IPS-NIHi7 (cell line): ENCODE results near the gene MAOA.
A peak's percentile ranks its signal among the peaks of the same experiment; 100 is the strongest.
"Not testable (repeated sequence)": the region's sequence is repeated elsewhere in the genome, so short reads cannot be mapped to it uniquely, and the experiment has no call there.

Source experiments
- DNase-seq: peaks from one replicate; pipeline ENCODE4 v3.0.0; 2012; ENCODE audit warnings: mixed read lengths; ENCODE audit errors: extremely low spot score

The MAOA gene

DNA sequence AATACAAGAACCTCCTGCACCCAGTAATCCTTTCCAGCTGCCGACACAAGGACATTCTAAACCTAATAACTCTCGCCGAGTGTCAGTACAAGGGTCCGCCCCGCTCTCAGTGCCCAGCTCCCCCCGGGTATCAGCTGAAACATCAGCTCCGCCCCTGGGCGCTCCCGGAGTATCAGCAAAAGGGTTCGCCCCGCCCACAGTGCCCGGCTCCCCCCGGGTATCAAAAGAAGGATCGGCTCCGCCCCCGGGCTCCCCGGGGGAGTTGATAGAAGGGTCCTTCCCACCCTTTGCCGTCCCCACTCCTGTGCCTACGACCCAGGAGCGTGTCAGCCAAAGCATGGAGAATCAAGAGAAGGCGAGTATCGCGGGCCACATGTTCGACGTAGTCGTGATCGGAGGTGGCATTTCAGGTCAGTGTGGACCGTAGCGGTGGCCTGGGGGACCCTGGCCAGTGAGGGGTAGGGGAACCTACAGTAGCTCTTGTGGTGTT, at the start of gene MAOA:
Gene MAOA, plus strand, starts transcription at position 295 of the 490 bp plus-strand sequence. Its CDS starts 43 bp downstream, at position 338.
- DNase-seq = no peak

DNA sequence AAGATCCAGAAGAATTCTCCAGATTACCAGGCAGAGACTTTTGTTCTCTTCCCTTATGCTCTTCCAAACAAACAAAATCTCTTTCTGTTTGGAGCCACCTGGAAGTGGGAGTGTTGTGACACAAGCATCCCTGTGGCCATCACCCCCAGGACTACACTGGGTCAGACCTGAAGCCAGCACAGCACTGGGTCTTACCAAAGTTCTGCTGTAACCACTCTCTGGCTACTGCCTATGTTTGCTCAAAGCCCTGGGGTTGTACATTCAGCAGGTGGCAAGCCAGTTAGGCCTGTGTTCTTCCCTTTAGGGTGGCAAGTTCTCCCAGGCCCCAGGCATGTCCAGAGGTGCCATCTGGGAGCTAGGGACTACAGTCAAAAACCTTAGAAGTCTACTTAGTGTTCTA, 43.7 kb upstream of the MAOA start:
- no peak for DNase-seq

DNA sequence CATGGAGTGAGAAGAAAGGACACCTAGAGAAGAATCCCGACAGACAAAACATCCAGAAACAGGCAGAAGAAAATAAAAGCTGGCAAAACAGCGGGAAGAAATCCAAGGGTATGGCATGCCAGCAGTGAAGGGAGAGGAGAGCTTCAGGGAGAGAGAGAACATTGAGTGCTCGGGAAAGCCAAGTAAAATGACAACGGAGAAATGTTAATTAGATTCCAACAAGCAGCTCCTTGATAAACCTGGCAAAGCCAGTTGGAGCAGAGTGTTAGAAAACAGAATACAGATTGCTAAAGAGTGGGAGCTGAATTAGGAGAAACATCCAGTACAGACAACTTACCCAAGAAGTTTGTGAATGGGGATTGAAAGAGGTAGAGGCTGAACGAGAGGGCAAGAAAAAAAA, 40.4 kb upstream of the MAOA start:
- no peak for DNase-seq

DNA sequence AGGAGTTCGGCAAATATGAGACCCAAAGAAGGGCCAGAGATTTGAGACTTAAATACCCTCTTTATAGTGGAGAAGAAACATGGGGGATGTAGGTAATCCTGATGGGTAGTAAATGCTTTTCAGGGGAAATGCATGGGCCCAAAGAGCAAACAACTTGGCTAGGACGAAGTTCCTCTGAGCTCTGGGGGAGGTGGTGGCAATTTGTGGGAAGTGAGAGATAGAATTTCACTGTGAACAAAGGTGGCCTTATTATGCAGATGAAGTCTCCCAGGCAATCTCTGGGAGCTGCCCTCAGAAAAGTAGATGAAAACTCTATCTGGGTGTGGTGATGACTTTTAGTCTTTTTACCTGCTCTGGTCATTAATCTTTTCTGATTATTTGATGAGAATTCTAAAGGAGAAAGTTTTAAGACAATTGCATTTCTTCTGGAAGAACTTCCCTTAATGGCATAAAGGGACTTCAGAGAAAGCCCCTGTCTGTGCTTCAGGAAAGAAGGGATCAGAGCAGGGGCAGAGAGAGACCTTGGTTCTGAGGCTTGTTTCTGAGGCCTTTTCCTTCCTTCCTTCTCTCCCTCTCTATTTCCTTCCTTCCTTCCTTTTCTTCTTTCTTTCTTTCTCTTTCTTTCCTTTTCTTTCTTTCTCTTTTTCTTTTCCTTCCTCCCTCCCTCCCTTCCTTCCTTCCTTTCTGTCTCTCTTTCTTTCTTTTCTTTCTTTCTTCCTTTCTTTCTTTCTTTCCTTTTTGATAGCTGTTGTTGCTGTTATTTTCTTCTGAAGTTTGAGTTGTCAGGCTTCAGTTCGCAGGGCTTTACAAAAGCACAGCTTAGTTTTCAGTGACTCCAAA, 37.5 kb upstream of the MAOA start:
- DNase-seq = peak; percentile 57

DNA sequence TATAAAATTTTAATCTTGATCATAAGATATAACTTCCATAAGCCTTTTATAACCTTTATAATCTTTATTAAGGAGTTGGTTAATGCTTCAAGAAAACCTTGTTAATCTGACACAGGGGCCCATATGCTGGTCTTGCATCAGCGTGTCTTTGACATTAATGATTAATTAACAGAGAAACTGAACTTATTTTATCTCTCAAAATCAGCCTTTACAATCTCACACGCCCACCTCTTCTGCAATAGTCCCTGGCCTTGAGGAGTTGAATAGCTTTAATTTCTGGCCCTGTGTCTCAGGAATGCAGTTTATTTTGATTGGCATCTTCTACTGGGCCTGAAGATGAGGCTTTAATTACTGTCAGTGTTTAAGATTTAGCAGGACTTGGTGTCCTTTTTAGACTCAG, 36.2 kb upstream of the MAOA start:
- not testable (repeated sequence) for DNase-seq

DNA sequence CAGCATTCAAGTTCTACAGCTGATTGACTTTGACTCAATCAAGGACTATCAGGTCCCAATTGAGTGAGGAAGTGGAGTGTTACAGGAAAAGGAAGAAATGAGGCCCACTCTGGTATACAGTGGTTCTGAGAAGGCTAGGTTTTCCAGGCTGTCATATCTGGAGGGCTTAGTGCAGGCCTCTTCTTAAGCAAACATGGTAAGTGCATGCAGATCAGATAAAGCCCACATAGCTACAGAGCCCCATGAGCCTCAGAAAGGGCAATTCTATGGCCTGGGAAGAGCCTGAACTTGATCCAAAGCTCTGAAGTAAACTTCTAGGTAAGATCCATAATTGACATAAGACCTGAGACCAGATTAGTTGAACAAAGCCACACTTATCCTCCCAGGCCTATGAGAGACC, 29.0 kb upstream of the MAOA start:
- DNase-seq = no peak

DNA sequence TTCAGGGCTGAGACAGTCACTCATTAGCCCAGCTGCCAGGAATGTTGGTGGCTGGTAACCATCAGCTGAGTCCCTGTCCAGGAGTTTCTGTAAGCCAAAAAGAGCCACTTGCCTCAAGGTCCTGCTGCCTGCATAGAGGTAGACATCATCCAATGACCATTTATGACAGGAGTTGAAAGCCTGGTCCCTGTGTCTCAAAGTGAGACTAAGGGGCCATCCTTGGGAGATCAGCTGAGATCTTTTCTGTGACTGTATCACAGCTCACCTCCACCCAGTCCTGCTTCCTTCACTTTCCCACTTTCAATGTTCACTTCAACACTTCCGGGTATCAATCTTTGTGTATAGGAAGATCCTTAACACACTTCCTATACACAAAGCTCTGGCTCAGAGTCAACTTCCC, 28.4 kb upstream of the MAOA start:
- DNase-seq = no peak

DNA sequence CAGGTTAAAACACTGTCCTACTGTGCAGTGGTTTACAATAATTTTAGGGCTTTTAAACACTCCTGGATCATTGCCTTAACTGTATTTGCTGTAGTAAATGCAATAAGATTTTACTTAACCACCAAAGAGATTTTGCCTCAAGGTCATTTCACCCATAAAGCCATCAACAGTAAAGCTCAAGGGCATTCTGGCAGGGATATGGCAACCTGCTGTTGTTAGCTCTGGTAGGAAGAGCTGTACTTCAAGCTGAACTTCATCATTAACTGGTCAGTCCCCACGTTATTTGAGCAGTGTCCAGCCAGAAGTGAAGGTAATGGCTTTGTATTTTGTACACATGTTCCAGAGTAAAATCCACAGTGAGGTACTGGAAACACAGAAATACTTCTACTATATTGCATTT, 26.9 kb upstream of the MAOA start:
- no peak for DNase-seq

DNA sequence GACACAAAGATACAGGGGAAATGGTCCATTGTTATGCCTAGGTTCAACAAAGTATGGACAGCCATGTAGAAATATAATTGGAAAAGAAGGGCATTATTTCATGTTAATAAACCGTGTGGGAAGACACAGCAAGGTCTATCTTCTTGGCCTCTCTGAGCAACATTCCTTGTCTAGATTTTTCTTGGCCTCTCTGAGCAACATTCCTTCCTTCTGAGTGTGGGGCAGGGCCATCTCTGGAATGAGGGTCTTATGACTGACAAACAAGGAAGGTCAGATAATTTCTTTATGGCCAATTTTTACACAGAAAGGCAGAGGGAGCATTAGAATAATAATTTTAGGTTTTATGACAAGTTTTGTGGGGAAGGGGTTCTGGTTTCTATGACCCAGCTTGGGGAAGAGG, 24.3 kb upstream of the MAOA start:
- no peak for DNase-seq

DNA sequence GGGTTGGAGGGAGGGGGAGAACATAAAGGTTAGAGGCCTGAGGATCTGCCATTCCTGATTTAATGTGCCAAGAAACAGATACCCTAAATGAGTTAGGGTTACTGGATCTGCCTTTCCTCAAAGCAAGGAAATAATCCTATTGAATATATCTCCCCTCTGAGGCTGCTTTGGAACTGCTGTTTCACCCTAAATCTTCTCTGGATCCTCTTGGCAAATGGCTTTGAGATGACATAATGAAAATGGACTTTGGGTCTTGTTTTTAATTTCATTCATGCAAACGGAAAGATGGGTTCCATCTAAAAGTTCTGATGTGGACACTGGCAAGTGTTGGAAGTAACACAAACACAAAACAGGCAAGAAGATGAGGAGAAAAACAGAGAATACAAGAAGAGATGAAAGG, 23.0 kb upstream of the MAOA start:
- no peak for DNase-seq

DNA sequence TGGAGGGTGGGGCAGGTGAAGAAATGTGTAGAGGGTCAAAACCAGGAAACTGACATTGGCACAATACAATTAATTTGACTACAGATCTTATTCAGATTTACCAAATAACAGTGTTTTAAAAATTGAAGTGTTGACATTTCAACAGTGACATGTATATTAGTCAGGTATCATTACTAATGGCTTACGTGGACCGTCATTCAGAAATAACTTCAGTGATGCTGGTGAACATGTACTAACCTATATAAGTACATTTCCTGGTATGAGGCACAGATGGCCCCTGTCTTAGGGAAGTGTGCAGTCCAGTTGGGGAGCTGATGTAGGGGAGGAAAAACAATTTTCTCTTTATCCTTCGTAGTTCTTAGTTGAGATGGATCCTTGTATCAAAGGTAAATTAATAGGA, 22.3 kb upstream of the MAOA start:
- no peak for DNase-seq

DNA sequence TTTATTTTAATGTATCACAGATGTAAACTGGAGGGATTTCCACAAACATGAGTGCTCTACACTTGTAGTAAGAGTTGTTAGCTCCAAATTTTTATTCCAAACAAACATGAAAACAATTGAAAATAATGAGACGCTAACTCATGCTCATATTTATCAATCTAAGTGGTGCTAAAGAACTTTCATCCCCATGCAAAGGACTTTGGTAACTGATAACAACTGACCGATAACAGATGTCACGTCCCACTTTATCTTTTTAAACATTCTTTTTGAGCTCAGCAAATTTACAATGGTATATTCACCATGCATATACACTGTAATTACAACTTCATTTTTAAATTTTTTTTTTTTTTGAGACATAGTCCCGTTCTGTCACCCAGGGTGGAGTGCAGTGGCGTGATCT, 15.6 kb upstream of the MAOA start:
- no peak for DNase-seq

DNA sequence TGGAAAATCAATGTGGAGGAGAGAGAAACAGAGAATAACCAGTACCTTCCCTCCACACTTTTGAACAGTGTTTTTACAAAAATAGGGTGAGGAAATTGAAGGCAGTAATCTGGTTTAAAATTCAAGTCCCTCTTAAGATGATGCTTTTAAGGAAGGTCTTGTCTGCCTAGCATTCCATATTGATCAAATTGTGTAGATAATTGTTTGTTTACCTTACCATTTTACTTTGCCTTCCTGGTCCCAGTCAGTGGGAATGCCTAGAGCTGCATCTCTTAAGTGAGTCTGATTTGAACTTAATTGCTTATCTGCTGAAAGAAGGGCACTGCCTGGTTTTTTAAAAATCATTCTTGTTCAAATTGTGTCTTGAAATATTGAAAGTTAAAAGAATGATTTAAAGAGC, 14.4 kb upstream of the MAOA start:
- no peak for DNase-seq

DNA sequence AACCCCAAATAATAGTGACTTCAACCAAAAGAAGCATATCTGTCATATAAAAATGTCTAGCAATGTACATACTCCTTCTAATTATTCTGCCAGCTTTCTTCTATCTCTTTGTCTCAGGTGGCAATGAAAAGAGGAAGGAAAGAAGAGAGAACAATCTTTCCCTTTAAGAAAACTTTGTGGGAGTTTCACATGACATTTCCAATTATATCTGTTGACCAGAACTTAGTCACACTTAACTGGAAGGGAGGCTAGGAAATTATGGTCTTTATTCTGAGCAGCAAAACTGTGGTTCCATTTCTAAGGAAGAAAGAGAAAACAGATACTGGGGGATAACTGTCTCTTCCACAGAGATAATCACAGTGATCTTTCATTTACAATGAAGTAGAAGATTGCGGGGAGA, 12.9 kb upstream of the MAOA start:
- DNase-seq = no peak

DNA sequence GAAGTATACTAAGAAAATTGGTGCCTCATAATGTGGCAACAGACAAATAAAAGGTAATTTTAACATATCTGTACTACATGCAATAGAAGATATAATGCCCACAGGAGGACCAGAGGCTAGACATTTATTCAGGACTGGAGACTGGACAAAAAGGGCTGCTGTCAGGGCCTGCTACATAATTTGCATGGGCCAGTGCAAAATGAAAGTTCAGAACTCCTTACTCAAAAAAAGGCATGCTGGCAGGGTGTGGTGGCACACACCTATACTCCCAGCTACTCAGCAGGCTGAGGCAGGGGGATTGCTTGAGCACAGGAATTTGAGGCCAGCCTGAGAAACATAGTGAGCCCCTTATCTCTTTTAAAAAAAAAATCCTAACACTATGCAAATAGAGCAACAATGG, 12.4 kb upstream of the MAOA start:
- no peak for DNase-seq

DNA sequence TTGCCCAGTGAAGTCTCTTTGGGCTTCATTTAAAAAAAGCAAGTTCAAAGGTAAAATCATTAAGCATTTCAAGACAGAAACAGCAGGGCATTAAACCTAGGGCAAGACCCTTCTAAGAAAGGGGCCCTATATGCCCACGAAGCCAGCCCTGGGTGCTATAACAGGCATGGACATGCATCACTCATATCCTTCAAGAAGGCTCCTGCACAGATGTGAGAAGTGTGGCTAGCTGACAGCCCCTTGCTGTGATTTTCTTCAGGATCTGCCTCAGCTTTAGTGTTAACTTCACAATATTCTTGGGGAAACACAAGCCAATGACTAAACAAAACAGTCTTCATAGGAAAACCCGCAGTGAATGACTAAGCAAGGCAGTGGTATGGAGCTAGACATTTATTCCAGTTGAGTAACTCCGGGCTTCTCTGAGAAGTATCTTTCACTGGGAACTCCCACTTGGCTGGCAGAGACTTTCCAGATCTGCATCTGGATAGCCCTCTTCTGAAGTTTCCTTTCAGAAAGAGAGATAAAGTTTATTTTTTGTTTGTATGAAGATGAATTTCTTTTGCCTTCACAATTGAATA, 11.9 kb upstream of the MAOA start:
- no peak for DNase-seq

DNA sequence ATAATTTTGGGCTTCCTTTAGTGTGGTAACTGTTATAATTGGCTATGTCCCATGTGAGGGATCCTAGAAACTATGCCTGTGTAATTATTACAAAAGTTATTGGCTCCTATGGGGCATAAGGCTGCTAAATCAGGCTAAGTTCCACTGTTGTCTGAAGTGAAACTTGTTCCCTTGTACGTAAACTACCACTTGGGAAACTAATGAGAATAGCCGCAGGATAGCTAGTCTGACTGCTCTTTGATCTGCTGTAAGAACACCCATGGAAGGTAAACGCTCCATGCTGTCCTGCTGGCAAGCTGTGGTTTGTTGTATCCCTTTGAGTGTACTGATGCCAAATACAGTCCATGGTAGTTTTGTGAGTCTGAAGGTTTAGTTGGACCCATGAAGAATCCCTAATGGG, 9.3 kb upstream of the MAOA start:
- no peak for DNase-seq

DNA sequence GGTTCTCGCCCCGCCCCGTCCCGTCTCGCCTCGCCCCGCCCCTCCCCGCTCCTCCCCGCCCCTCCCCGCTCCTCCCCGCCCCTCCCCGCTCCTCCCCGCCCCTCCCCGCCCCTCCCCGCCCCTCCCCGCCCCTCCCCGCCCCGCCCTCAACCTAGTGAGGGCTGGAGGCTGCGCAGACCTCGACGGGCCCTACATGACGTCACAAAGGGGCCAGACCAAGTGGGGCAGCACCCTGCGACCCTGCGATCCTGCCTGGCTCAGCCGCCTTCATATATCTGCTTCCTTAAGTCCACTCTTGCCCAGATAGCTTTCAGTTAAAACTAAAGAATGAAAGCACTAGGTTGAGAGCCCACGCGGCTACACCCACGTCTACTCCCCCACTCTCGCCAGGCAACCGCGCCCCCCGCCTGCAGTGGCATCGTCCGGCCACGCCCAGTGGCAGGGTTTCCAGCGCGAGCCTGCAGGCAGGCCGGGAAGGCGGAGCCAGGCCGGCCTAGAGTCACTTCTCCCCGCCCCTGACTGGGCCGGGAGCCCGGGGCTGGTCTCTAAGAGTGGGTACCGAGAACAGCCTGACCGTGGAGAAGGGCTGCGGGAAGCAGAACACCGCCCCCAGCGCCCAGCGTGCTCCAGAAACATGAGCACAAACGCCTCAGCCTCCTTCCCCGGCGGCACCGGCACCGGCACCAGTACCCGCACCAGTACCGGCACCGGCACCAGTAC, 1.5 kb upstream of the MAOA start:
- DNase-seq = peak; percentile 97

DNA sequence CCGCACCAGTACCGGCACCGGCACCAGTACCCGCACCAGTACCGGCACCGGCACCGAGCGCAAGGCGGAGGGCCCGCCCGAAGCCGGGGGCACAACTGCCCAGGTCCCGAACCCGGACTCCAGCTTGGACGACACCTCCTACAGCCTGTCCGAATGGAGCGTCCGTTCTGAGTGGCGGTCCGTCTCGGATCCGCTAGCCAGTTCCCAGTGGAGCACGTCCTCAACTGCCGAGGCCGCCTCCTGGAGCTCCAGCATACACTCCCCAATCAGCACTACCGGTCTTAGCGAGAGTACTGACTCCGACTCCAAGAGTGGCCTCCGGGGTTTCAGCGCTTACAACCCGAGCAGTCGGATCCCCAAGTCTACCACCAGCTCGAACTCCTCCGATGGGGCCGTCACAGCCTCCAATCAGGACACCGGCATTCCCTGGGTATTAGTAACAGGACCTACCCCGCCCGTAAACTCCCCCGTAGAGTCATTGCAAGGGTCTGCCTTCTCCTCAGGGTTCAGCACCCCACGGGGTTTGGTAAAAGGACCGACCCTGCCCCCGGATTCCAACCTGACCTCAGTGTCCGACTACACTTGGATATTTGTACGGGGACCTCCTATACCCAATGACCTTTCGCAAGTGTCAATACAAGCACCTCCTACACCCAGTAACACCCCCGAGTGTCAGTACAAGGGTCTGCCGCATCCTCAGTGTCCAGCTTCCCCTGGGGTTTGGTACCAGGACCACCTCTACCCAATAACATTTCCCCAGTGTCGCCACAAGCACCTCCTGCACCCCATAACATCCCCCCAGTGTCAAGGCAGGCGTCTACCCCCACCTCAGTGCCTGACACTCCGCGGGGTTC, 721 bp upstream of the MAOA start:
- peak; percentile 22 for DNase-seq

DNA sequence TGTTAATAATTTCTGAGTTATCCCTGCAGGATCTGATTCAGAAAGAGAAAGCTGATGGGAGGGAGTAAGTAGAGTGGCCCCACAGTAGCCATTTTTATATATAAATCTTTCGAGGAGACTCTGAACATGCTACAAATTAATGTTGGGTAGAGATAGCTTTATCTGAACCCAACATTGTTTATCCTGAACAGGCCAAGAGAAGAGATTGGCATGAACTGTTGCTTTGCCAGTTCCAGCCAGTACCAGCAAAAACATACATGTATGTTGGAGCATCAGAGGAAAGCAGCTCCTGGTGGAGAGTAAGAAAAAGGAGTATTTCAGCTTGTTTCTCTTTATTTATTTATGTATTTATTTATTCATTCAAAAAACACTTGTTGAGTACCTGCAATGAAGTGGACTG, 1.6 kb downstream of the MAOA start:
- no peak for DNase-seq

DNA sequence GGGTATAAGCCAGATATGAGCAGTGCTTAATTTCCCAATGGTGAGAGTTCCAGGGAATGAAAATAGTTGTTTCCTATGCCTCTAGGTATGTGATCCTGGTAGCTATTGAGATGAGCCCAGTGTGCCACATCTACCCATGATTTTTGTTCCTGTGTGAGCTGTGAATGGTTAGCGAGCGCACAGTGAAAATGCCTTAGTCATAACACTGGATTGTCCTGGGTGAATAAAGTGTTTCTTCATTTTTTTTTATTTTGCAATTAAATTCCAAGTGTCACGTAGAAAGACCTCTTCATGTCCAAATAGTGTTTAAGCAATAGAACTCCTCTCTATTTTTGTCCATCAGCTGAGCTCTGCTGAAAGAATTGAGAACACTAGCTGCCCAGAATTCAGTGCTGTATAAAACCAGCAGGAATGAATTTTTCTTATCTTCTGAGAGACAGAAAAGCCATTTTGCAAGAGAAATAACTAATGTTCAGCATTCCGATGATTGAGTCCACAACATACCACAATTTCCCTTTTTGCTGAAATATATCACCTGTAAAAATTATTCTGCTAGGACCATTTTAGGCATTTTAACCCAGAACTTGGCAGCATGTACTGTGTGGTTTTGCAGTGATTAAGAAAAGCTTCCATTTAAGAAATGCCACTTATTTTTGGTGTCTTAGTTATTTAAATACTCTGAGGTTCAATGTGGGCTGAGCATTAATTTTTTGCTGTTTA, 5.6 kb downstream of the MAOA start:
- DNase-seq = no peak
